Dermis blood vessel endothelial cell (primary cell): ENCODE results near the gene GNL1. TPM values are rescaled to one million over a fixed set of nuclear protein-coding genes. Genes with fewer than 3 reads are reported as not detected.
"Not testable (repeated sequence)": the region's sequence is repeated elsewhere in the genome, so short reads cannot be mapped to it uniquely, and the experiment has no call there.

Source experiments
- DNase-seq: peaks from one replicate; pipeline ENCODE4 v3.0.0; 2010
- total RNA-seq: library from RNA; depleted of rRNA; stranded (reverse); fragments of >200 nt; gene quantifications from 2 replicates; pipeline ENCODE4 v1.2.3, GENCODE V29; 2014

Gene GNL1
- total RNA-seq, 1 donor from 2014 or later = 53.1 TPM

DNA sequence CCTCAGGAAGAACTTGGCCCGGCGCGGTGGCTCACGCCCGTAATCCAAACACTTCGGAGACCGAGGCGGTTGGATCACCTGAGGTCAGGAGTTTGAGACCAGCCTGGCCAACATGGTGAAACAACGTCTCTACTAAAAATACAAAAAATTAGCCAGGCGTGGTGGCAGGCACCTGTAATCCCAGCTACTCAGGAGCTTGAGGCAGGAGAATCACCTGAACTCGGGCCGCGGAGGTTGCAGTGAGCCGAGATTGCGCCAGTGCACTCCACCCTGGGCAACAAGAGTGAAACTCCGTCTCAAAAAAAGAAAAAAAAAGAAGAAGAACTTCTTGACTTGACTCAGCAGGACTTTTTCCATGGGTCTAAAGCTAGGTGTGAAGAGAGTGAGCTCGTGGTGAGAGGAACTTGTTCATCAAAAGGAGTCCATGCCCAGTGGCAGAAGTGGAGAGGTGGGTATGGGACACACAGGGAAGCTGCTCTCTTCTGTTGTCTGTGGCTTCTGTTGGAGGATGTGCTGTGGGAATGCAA lies 26.9 kb downstream of the GNL1 start:
- not testable (repeated sequence) for DNase-seq

DNA sequence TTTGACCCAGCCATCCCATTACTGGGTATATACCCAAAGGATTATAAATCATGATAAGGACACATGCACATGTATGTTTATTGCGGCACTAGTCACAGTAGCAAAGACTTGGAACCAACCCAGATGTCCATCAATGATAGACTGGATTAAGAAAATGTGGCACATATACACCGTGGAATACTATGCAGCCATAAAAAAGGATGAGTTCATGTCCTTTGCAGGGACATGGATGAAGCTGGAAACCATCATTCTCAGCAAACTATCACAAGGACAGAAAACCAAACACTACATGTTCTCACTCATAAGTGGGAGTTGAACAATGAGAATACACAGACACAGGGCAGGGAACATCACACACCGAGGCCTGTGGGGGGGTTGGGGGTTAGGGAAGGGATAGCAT lies 29.8 kb downstream of the GNL1 start:
- not testable (repeated sequence) for DNase-seq

DNA sequence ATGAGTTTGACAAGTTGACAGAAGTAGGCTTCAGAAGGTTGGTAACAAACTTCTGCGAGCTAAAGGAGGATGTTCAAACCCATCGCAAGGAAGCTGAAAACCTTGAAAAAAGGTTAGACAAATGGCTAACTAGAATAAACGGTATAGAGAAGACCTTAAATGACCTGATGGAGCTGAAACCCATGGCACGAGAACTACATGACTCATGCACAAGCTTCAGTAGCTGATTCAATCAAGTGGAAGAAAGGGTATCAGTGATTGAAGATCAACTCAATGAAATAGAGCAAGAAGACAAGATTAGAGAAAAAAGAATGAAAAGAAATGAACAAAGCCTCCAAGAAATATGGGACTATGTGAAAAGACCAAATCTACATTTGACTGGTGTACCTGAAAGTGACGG lies 34.3 kb downstream of the GNL1 start:
- DNase-seq = not testable (repeated sequence)

GRCh38 chr6:30521082-30521481 lies 35.2 kb downstream of the GNL1 start:
- DNase-seq = peak; percentile 29

GRCh38 chr6:30520522-30520921 lies 35.8 kb downstream of the GNL1 start:
- DNase-seq = no peak

- not testable (repeated sequence) for DNase-seq
These were observed 37.7 kb downstream of the GNL1 start for GRCh38 chr6:30518505-30519145.

- not testable (repeated sequence) for DNase-seq
These were observed 38.4 kb downstream of the GNL1 start for GRCh38 chr6:30517767-30518504.

DNA sequence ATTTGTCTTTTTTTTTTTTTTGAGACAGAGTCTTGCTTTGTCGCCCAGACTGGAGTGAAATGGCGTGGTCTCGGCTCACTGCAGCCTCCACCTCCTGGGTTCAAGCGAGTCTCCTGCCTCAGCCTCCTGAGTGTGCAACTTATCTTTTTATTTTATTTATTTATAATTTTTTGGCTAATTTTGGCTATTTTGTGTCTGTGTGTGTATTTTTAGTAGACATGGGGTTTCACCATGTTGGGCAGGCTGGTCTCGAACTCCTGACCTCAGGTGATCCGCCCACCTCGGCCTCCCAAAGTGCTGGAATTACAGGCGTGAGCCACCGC lies 39.6 kb downstream of the GNL1 start:
- not testable (repeated sequence) for DNase-seq

DNA sequence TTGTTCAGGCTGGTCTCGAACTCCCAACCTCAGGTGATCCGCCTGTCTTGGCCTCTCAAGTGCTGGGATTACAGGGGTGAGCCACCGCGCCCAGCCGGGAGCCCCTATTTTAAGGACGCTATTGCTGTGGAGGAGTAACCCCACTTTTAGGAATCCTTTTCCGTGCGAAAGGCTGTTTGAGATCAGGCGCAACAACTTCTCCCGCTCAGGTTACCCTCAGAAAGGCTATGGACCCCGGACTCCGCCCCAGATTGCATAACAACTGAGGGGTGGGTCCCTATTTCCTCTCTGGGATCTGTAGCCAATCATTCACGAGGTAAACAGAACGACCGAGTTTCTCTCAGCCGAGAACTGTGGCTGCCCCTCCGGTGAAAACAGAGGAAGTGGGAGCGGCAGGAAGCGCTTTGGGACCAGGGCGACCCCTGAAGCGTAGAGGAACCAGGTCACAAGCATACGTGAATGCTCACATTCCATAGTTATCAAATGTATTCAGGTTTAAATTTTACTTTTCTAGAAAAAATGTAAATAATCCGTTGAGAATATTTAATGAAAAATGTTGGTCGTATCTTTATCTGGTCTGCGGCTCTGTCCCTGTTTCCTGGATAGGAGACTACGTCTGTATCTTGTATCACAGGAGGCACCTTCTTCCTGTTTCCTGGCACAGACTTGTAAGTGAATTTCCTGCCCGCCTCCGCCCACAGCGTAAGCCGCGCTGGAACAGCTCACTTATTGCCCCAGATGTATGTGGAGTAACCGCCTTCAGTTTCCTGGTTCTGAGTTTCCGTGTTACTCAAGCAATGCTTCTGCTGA lies 40.1 kb downstream of the GNL1 start:
- peak; percentile 100 for DNase-seq

GRCh38 chr6:30515106-30515505 lies 41.2 kb downstream of the GNL1 start:
- no peak for DNase-seq

DNA sequence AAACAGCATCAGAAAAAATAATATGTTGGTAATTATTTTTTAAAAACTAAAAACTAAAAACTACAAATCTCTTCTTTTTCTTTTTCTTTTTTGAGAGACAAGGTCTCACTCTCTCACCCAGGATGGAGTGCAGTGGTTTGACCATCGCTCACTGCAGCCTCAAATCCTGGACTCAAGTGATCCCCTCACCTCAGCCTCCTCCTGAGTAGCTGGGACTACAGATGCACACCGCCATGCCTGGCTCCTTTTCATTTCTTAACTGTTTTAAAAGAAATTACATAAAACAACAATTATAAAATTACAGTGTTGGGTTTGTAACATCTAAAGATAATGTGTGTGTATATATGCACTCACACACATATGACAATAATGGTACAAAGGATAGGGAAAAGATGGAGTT lies 42.8 kb downstream of the GNL1 start:
- no peak for DNase-seq

- no peak for DNase-seq
These were observed 45.1 kb downstream of the GNL1 start for GRCh38 chr6:30511169-30511546.

- DNase-seq = no peak
These were observed 45.7 kb downstream of the GNL1 start for GRCh38 chr6:30510419-30511168.

DNA sequence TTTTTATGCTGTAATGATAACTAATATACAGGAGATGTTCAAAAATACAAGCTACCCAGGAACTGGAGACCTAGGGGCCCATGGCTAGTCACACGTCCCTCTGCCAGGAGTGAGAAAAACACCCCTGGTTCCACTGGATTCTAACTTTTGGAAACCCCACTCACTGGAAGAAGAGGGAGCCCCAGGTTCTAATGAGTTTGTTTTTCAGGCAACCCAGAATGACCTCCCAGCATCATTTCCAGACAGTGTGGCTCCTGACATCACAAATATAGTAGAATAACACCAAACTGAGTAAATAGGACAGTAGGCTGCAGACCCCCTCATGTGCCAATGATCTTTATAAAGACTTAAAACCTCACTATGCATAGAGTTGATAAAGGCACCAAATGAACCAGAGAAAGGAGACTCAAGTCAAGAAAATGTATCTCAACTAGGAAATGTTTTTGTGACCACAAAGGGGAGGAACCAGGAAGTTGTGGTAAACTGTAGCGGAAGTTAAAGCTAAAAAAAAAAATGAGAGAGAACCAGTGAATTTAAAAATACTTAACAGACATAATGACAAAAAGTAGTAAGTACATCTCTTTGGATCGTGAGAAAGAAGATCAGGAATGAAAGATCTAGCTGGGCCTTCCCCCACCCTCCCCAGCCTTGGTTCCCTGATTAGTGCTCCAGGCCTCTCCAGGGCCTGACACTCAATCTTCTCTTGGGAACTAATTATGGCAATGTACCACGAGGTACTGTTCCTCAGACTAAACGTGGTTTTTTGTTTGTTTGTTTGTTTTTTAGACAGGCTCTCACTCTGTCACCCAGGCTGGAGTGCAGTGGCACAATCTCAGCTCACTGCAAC lies 47.2 kb downstream of the GNL1 start:
- peak; percentile 42 for DNase-seq

- DNase-seq = no peak
These were observed 48.2 kb downstream of the GNL1 start for GRCh38 chr6:30507849-30508827.

- DNase-seq = peak; percentile 85
These were observed 55.6 kb downstream of the GNL1 start for GRCh38 chr6:30500421-30501355.

GRCh38 chr6:30498705-30499104 lies 57.6 kb downstream of the GNL1 start:
- DNase-seq = not testable (repeated sequence)

GRCh38 chr6:30497714-30498113 lies 58.6 kb downstream of the GNL1 start:
- no peak for DNase-seq

- DNase-seq = not testable (repeated sequence)
These were observed 59.1 kb downstream of the GNL1 start for GRCh38 chr6:30497261-30497599.
